Measurements from ENCODE around the gene PEX11G. TPM values are rescaled to one million over a fixed set of nuclear protein-coding genes. Genes with fewer than 3 reads are reported as not detected.

The PEX11G gene
- total RNA-seq, result 1 to 10 TPM in 2 of 4 donors, not detected in 2; 2.1 to 3.0 TPM

DNA sequence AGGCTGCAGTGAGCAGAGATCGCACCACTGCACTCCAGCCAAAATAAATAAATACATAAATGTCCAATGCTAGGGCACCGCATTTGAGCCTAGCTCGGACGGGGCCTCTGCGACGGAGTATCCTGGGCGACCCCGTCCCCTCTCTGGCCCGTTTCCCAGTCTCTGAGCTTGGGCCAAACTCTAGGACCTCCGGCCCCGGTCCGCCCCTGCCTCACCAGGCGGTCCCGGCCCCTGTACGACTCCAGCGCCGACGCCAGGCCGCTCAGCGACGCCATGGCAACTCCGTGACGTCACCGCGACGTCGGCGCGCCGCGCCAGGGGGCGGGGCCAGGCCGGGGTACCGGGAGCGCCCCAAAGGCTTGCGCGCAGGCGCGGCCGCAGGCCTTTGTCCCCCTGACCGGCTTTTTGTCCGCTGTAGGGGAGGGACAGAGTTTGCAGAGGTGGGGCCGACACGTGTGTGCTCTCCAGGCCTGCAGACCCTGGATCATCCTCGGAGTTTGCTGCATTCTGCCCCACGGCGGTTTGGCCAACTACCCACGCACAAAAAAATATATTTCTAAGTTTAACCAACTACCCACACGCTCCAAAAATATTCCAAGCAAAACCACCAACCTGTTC, at the start of gene PEX11G:
Gene PEX11G (minus strand): TSS at position 300 of the 618 bp plus-strand sequence. CDS start 25 bp downstream, at position 275.
- no peaks in the 10 kb centered on the region for H3K36me3 ChIP-seq
- no peaks in the 10 kb centered on the region for H3K9me3 ChIP-seq
- peak within 1 kb of the TSS; percentile 83 to 86 for H3K27ac ChIP-seq
- TF ChIP-seq, protein P1, sequence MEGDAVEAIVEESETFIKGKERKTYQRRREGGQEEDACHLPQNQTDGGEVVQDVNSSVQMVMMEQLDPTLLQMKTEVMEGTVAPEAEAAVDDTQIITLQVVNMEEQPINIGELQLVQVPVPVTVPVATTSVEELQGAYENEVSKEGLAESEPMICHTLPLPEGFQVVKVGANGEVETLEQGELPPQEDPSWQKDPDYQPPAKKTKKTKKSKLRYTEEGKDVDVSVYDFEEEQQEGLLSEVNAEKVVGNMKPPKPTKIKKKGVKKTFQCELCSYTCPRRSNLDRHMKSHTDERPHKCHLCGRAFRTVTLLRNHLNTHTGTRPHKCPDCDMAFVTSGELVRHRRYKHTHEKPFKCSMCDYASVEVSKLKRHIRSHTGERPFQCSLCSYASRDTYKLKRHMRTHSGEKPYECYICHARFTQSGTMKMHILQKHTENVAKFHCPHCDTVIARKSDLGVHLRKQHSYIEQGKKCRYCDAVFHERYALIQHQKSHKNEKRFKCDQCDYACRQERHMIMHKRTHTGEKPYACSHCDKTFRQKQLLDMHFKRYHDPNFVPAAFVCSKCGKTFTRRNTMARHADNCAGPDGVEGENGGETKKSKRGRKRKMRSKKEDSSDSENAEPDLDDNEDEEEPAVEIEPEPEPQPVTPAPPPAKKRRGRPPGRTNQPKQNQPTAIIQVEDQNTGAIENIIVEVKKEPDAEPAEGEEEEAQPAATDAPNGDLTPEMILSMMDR (IDR thresholded peaks at IDR 0.05), result peak in 2 of 4 experiments; percentile 25 to 39
- peak; percentile 45 to 88 for TF ChIP-seq POLR2A (IDR thresholded peaks at IDR 0.05)
- H3K27me3 ChIP-seq, result no peaks in the 10 kb centered on the region
- intact Hi-C loops (cut with DNase I; ENCODE audit: low total_unique reads), result no loop called here
- peak within 1 kb of the TSS; percentile 58 to 60 for H3K4me3 ChIP-seq
- DNase-seq, result peak; percentile 87 to 94
- H3K4me1 ChIP-seq, result no peaks in the 10 kb centered on the region

GRCh38 chr19:7535998-7536695, 47.3 kb upstream of the PEX11G start:
- Histone ChIP-seq H3K9me3 (no peaks in the 10 kb centered on the region), H3K4me3 (peak overlapping the region; percentile 86 to 92), H3K27me3 (no peaks in the 10 kb centered on the region), H3K4me1 (peaks cover 5% of the 10 kb centered on the region in 2 donors), H3K36me3 (no peaks in the 10 kb centered on the region), H3K27ac (peak overlapping the region; percentile 88 to 96)
- intact Hi-C loops (cut with DNase I; ENCODE audit: low total_unique reads), result no loop called here
- no peak for DNase-seq
- no peak for TF ChIP-seq POLR2A (IDR thresholded peaks at IDR 0.05)
- TF ChIP-seq, protein P1 (IDR thresholded peaks at IDR 0.05), result no peak

DNA sequence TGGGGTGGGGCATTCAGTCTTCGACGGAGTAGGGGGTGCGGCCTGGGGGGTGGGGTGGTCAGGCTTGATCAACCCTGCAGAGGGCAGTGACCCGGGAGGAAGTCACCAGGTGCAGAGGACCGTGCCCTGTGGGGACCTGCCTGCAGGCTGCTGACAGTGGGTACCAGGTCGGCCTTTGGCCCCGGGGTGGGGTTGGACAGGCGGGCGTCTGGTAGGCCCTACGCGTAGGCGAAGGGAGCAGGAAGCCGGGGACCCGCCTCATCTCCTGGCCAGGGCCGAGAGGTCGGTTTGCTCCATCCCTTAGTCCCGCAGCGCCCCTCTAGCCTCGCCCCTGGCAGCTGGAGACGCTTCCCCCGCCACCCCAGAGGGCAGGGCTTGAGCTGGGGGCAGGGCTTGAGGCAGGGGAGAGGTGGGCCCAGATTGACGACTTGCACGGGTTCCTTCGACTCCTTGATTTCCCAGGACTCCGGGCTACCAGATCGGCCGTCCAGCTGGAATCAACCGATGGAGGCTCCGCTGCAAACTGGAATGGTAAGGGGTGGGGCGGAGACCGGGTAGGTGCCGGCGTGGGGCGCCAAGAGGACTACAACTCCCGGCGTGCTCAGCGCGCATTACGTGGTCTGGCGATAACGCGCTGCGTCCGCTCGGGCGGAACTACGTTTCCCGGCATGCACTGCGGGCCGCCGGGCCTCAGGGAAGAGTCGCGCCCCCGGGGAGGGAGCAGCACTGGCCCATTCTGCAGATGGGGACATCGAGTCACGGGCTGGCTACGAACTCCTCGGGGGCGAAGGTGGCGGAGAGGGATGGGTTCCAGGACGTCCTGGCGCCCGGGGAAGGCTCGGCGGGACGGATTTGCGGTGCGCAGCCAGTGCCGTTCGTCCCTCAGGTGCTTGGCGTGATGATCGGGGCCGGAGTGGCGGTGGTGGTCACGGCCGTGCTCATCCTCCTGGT, 46.5 kb upstream of the PEX11G start, which contains the start of gene PNPLA6:
Gene PNPLA6 (plus strand): TSS at position 671 of the 951 bp plus-strand sequence. CDS start 72 bp downstream, at position 743.
- intact Hi-C loops (cut with DNase I; ENCODE audit: low total_unique reads), result no loop called here
- DNase-seq, result peak; percentile 96 to 97
- TF ChIP-seq, protein P1 (IDR thresholded peaks at IDR 0.05), result peak in 2 of 4 experiments; percentile 14 to 42
- peak; percentile 67 to 68 for TF ChIP-seq POLR2A (IDR thresholded peaks at IDR 0.05)
- Histone ChIP-seq H3K27ac (peak within 1 kb of the TSS; percentile 88 to 96), H3K36me3 (no peaks in the 10 kb centered on the region), H3K4me3 (peak within 1 kb of the TSS; percentile 86 to 92), H3K27me3 (no peaks in the 10 kb centered on the region), H3K4me1 (peaks cover 5% of the 10 kb centered on the region in 2 donors), H3K9me3 (no peaks in the 10 kb centered on the region)

GRCh38 chr19:7534531-7535046, 45.8 kb upstream of the PEX11G start:
- DNase-seq, result peak; percentile 71 to 80
- H3K36me3 ChIP-seq, result no peaks in the 10 kb centered on the region
- no peaks in the 10 kb centered on the region for H3K9me3 ChIP-seq
- no peak for TF ChIP-seq POLR2A (IDR thresholded peaks at IDR 0.05)
- TF ChIP-seq, protein P1 (IDR thresholded peaks at IDR 0.05), result peak in 1 of 4 experiments; percentile 8
- peaks cover 5% of the 10 kb centered on the region in 2 donors for H3K4me1 ChIP-seq
- H3K27me3 ChIP-seq, result no peaks in the 10 kb centered on the region
- peak overlapping the region; percentile 88 to 96 for H3K27ac ChIP-seq
- intact Hi-C loops (cut with DNase I; ENCODE audit: low total_unique reads), result no loop called here
- H3K4me3 ChIP-seq, result peak overlapping the region; percentile 86 to 92
